ENCODE results near the gene THEM4. TPM values are rescaled to one million over a fixed set of nuclear protein-coding genes. Genes with fewer than 3 reads are reported as not detected.

THEM4 gene
- 10 to 100 TPM; 20.1 to 22.0 TPM for total RNA-seq

GRCh38 chr1:151909167-151910149 lies at the start of gene THEM4:
Gene THEM4 (minus strand): TSS chr1:151909511. CDS start chr1:151909458, 53 bp downstream.
- Mint-ChIP-seq H3K4me3 (peak within 1 kb of the TSS; percentile 75), H3K9me3 (peaks cover 19% of the 10 kb centered on the region), H3K36me3 (ENCODE audit: low read depth) (peaks cover 34% of the 10 kb centered on the region), H3K4me1 (ENCODE audit: low read depth) (peaks cover 36% of the 10 kb centered on the region), H3K27me3 (ENCODE audit: low read depth) (no peaks in the 10 kb centered on the region), H3K27ac (peak within 1 kb of the TSS; percentile 81)
- DNase-seq: peak; percentile 97
- intact Hi-C loops (cut with micrococcal nuclease): loop anchor here (1.0 to 5.0 kb wide), 3 partner anchors 11 to 627 kb away; partner anchors contain the start of genes TDRKH and ZNF687
- CTCF ChIA-PET: interaction anchor here (0.7 to 1.2 kb wide), 6 partner anchors 8 to 125 kb away, joined by 3 to 7 read pairs (median 4); no protein-coding TSS in a partner anchor

DNA sequence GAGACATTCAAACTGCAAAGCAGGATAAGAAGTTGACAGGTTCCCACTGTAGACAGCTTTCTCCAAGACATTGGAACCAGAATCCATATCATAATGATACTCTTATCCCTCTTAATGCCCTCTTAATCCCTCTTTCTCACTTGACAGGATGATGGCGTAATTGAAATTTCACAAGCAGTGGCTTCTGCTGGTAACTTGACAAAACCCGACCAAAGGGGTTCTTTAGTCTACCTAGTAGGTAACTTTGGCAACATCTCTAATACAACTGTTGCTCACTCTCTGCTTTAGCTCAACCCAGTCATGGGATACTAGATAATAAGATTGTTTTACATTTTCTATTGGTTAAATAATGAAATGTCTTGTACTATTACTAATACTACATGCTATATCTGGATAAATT lies 49.6 kb upstream of the THEM4 start:
- CTCF ChIA-PET: no interaction called here
- H3K9me3 Mint-ChIP-seq: no peaks in the 10 kb centered on the region
- peaks cover 4% of the 10 kb centered on the region for H3K4me1 Mint-ChIP-seq (ENCODE audit: low read depth)
- peaks cover 2% of the 10 kb centered on the region for H3K27me3 Mint-ChIP-seq (ENCODE audit: low read depth)
- H3K36me3 Mint-ChIP-seq (ENCODE audit: low read depth): no peaks in the 10 kb centered on the region
- intact Hi-C loops (cut with micrococcal nuclease): no loop called here
- no peak overlapping the region for H3K4me3 Mint-ChIP-seq
- no peak for DNase-seq
- H3K27ac Mint-ChIP-seq: no peak overlapping the region

- H3K27me3 Mint-ChIP-seq (ENCODE audit: low read depth): no peaks in the 10 kb centered on the region
- CTCF ChIA-PET: no interaction called here
- H3K4me1 Mint-ChIP-seq (ENCODE audit: low read depth): peaks cover 4% of the 10 kb centered on the region
- no peak for DNase-seq
- intact Hi-C loops (cut with micrococcal nuclease): no loop called here
- no peaks in the 10 kb centered on the region for H3K9me3 Mint-ChIP-seq
- H3K4me3 Mint-ChIP-seq: no peak overlapping the region
- H3K27ac Mint-ChIP-seq: no peak overlapping the region
- H3K36me3 Mint-ChIP-seq (ENCODE audit: low read depth): no peaks in the 10 kb centered on the region
These were observed 47.7 kb upstream of the THEM4 start for GRCh38 chr1:151956957-151957497.

DNA sequence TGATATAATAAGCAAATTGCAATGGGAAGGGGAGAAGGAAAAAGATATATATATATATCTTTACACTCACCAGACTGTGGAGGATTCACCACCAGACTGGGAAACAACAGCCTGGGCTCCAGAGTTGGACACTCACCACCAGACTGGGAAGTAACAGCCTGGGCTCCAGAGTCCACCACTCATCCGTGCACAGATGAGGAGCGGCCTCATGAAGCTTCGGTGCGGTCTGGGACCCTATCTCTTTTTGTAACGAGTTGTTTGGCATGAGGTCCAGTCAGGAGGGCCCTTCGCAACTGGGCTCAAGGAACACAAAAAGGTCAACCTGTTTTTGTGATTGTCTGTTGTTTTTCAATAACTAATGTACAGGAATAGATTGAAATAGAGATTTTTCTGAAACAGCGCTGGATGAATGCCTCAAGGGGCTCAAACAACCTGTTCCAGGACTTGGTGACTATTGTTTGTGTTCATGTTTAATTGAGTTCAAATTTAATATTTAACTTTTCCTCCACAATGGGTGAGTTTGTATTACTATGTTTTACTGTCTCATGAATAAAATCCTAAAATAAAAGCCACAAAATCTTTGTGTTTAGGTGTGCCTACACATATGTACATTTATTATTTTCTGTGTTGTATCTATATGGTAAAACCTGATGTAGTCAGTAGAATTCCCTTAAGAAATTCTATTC lies 44.2 kb upstream of the THEM4 start:
- no peak for DNase-seq
- Mint-ChIP-seq H3K27ac (no peak overlapping the region), H3K36me3 (ENCODE audit: low read depth) (no peaks in the 10 kb centered on the region), H3K9me3 (no peaks in the 10 kb centered on the region), H3K4me1 (ENCODE audit: low read depth) (no peaks in the 10 kb centered on the region), H3K27me3 (ENCODE audit: low read depth) (no peaks in the 10 kb centered on the region), H3K4me3 (no peak overlapping the region)
- intact Hi-C loops (cut with micrococcal nuclease): no loop called here
- CTCF ChIA-PET: interaction anchor here (0.7 to 1.1 kb wide), 2 partner anchors 34 to 66 kb away, joined by 3 read pairs; no protein-coding TSS in a partner anchor

DNA sequence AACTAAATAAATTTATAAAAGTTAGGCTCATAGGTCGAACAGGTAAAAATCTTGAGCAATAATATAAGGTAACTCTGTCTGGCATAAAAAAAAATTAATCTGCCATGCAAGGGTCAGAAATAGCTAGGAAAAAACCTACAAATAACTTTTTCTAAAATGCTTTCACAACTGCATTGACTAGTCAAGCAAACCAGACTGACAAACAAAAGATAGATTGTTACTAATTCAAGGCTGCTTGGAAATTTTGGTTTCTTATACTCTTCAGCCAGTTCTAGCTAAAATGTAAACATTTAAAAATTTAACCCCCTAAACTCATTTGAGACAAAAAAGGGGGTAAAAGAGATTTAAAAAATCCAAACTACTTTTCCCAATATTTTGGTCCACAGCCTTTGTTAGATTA lies 43.5 kb upstream of the THEM4 start:
- no peaks in the 10 kb centered on the region for H3K4me1 Mint-ChIP-seq (ENCODE audit: low read depth)
- no peaks in the 10 kb centered on the region for H3K27me3 Mint-ChIP-seq (ENCODE audit: low read depth)
- no peaks in the 10 kb centered on the region for H3K9me3 Mint-ChIP-seq
- H3K4me3 Mint-ChIP-seq: no peak overlapping the region
- H3K36me3 Mint-ChIP-seq (ENCODE audit: low read depth): no peaks in the 10 kb centered on the region
- CTCF ChIA-PET: interaction anchor here (0.6 to 1.4 kb wide), 6 partner anchors 12 to 55 kb away, joined by 3 to 11 read pairs (median 3); no protein-coding TSS in a partner anchor
- no peak for DNase-seq
- H3K27ac Mint-ChIP-seq: no peak overlapping the region
- intact Hi-C loops (cut with micrococcal nuclease): no loop called here

GRCh38 chr1:151949371-151950193 lies 40.3 kb upstream of the THEM4 start:
- intact Hi-C loops (cut with micrococcal nuclease): no loop called here
- Mint-ChIP-seq H3K27me3 (ENCODE audit: low read depth) (no peaks in the 10 kb centered on the region), H3K9me3 (no peaks in the 10 kb centered on the region), H3K4me1 (ENCODE audit: low read depth) (peaks cover 23% of the 10 kb centered on the region), H3K27ac (no peak overlapping the region), H3K4me3 (no peak overlapping the region), H3K36me3 (ENCODE audit: low read depth) (no peaks in the 10 kb centered on the region)
- DNase-seq: no peak
- CTCF ChIA-PET: interaction anchor here (0.9 to 2.3 kb wide), 6 partner anchors 14 to 53 kb away, joined by 3 to 8 read pairs (median 4); no protein-coding TSS in a partner anchor

DNA sequence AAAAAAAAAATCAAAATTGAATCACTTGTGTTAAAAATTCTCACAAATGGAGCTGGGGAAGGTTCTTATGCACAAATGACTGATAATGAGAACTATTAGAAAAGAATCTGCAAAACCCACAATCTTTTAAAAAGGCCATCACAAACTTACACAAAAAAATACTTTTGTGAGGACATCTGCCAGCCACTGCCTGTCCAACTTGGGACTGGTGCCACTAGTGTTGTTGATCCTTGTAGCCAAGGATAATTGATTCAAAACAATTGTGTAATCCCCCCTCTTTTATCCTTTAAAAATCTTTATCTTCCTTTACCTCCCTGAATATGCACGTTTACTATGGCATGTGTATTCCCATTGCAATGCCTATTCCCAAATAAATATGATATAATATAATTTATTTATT lies 39.2 kb upstream of the THEM4 start:
- intact Hi-C loops (cut with micrococcal nuclease): no loop called here

DNA sequence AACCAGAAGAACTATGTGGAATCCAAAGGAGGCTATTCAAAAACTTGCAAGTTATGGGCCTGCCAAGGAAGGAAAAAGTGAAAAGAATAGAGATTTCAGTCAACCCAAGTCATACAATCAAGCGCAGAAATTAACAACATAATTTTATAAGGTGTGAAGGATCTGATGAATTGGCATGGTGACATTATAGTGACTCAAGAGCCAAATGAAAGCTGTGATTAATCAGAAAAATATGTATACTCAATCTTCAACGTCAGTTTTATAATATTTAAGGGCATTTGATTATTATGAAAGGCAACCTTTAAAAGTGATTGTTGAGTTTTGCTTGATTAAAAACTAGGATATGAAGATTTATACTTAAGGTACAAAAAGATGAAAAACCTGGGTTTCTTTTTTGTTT lies 37.8 kb upstream of the THEM4 start:
- Mint-ChIP-seq H3K9me3 (no peaks in the 10 kb centered on the region), H3K27me3 (ENCODE audit: low read depth) (no peaks in the 10 kb centered on the region), H3K27ac (no peak overlapping the region), H3K36me3 (ENCODE audit: low read depth) (no peaks in the 10 kb centered on the region), H3K4me1 (ENCODE audit: low read depth) (peaks cover 24% of the 10 kb centered on the region), H3K4me3 (no peak overlapping the region)
- no peak for DNase-seq
- intact Hi-C loops (cut with micrococcal nuclease): no loop called here
- CTCF ChIA-PET: interaction anchor here (3.2 kb wide), 1 partner anchor 54 kb away, joined by 12 read pairs; no protein-coding TSS in a partner anchor

More for the DNA sequence above, 39.2 kb upstream of the THEM4 start:
- H3K36me3 Mint-ChIP-seq (ENCODE audit: low read depth): no peaks in the 10 kb centered on the region
- no peak for DNase-seq
- CTCF ChIA-PET: interaction anchor here (1.2 to 2.3 kb wide), 3 partner anchors 19 to 54 kb away, joined by 4 to 8 read pairs (median 6); no protein-coding TSS in a partner anchor
- no peak overlapping the region for H3K27ac Mint-ChIP-seq
- H3K4me3 Mint-ChIP-seq: no peak overlapping the region
- no peaks in the 10 kb centered on the region for H3K27me3 Mint-ChIP-seq (ENCODE audit: low read depth)
- H3K9me3 Mint-ChIP-seq: no peaks in the 10 kb centered on the region
- H3K4me1 Mint-ChIP-seq (ENCODE audit: low read depth): peaks cover 23% of the 10 kb centered on the region

- no peaks in the 10 kb centered on the region for H3K27me3 Mint-ChIP-seq (ENCODE audit: low read depth)
- CTCF ChIA-PET: interaction anchor here (0.6 to 3.2 kb wide), 6 partner anchors 9 to 57 kb away, joined by 3 to 12 read pairs (median 4); no protein-coding TSS in a partner anchor
These were observed 36.7 kb upstream of the THEM4 start for GRCh38 chr1:151945725-151946722.

DNA sequence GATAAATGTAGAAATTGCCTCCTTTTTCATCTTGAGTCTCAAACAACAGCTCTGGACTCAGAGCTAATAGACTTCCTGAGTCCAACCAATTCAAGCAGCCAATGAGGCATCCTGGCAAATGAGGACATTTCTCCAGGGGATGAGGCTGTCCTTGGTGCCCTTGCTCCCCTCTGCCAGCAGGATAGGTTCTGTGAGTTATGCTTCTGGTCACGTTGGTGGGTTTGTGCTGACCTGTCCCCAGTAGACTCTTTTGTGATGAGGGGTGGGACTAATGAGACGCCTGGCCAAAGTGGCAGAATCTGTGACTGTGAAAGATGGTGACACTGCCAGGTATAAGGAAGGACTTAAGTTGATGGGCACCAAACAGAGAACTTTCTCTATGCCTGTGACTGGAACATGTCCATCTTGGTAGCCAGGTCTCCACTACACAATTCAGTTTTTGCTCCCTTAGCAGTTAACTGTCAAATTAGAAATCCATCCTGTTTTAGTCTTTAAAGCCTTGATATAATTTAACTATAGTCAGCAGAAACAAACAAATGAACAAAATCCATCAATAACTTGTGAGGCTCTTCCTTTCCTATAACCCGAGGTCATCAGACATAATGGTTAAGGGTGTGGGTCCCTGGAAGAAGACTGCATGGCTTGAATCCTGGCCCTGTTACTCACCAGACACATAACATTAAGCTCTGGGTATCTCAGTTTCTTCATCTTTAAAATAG lies 35.7 kb upstream of the THEM4 start:
- DNase-seq: no peak
- Mint-ChIP-seq H3K4me3 (no peak overlapping the region), H3K4me1 (ENCODE audit: low read depth) (peaks cover 33% of the 10 kb centered on the region), H3K9me3 (no peaks in the 10 kb centered on the region), H3K27me3 (ENCODE audit: low read depth) (no peaks in the 10 kb centered on the region), H3K27ac (no peak overlapping the region), H3K36me3 (ENCODE audit: low read depth) (no peaks in the 10 kb centered on the region)
- intact Hi-C loops (cut with micrococcal nuclease): no loop called here
- CTCF ChIA-PET: interaction anchor here (1.0 to 3.2 kb wide), 5 partner anchors 8 to 56 kb away, joined by 3 to 12 read pairs (median 5); no protein-coding TSS in a partner anchor

More at GRCh38 chr1:151945725-151946722, 36.7 kb upstream of the THEM4 start:
- Mint-ChIP-seq H3K9me3 (no peaks in the 10 kb centered on the region), H3K36me3 (ENCODE audit: low read depth) (no peaks in the 10 kb centered on the region), H3K4me3 (no peak overlapping the region), H3K4me1 (ENCODE audit: low read depth) (peaks cover 33% of the 10 kb centered on the region), H3K27ac (peak overlapping the region; percentile 28)
- intact Hi-C loops (cut with micrococcal nuclease): no loop called here
- DNase-seq: peak; percentile 75
